ENCODE data around the gene LILRA6. TPM values are rescaled to one million over a fixed set of nuclear protein-coding genes. Genes with fewer than 3 reads are reported as not detected.

Gene LILRA6
- total RNA-seq, 1 experiment from 2014 or later, result not detected

GRCh38 chr19:54254195-54254906 lies 11.8 kb upstream of the LILRA6 start:
- no peak for ATAC-seq
- no peak overlapping the region for H3K4me3 ChIP-seq (replicated peaks in 1 of 2; ENCODE audit: low read depth in 1 of 2, low read length in 2 of 2)
- BruUV-seq (replicated peaks), result no TSS peak
- no peak overlapping the region for H3K4me2 ChIP-seq (ENCODE audit: low read length)
- H3K36me3 ChIP-seq (ENCODE audit: control insufficient read depth in 1 of 2, insufficient read depth in 2 of 2, low read length in 2 of 2), result no peaks in the 10 kb centered on the region
- peaks cover 14% of the 10 kb centered on the region for H3K27me3 ChIP-seq (ENCODE audit: insufficient read depth, low read length)
- H3K9me3 ChIP-seq (ENCODE audit: control insufficient read depth in 1 of 2, insufficient read depth in 1 of 2, low read depth in 1 of 2, low read length in 2 of 2), result no peaks in the 10 kb centered on the region
- POLR2A ChIA-PET, result no interaction called here
- CTCF ChIA-PET, result no interaction called here
- H4K20me1 ChIP-seq (ENCODE audit: insufficient read depth), result no peaks in the 10 kb centered on the region
- RAD21 ChIA-PET (ENCODE audit: low non-redundant PET in 1 of 2, low total read pairs in 2 of 2, uncharacterized antibody in 2 of 2, unreplicated experiment in 2 of 2), result no interaction called here
- no peak overlapping the region for H3K9ac ChIP-seq (ENCODE audit: low read length)
- H3K27ac ChIP-seq (ENCODE audit: low read depth, low read length), result no peak overlapping the region
- no peaks in the 10 kb centered on the region for H3K4me1 ChIP-seq (ENCODE audit: control insufficient read depth in 1 of 2, insufficient read depth in 2 of 2, low read length in 2 of 2)
- no peak for DNase-seq (ENCODE audit: low read depth, low spot score)
- no peaks in the 10 kb centered on the region for H3K79me2 ChIP-seq (ENCODE audit: insufficient read depth, low read length)
- TF ChIP-seq, protein P1, sequence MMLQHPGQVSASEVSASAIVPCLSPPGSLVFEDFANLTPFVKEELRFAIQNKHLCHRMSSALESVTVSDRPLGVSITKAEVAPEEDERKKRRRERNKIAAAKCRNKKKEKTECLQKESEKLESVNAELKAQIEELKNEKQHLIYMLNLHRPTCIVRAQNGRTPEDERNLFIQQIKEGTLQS (IDR thresholded peaks at IDR 0.05), result no peak
- no peak for TF ChIP-seq TCF7L2 (IDR thresholded peaks at IDR 0.05; ENCODE audit: borderline replicate concordance, extremely low read depth, insufficient read depth, insufficient read length)
- TF ChIP-seq RAD21 (IDR thresholded peaks at IDR 0.05; ENCODE audit: low read depth), result no peak
- TF ChIP-seq CBX3 (IDR thresholded peaks at IDR 0.05; ENCODE audit: low read depth), result no peak
- TF ChIP-seq EZH2 (IDR thresholded peaks at IDR 0.05), result no peak
- no peak for TF ChIP-seq ZNF274 (IDR thresholded peaks at IDR 0.05; ENCODE audit: low read depth, low read length)
- TF ChIP-seq, protein P2, sequence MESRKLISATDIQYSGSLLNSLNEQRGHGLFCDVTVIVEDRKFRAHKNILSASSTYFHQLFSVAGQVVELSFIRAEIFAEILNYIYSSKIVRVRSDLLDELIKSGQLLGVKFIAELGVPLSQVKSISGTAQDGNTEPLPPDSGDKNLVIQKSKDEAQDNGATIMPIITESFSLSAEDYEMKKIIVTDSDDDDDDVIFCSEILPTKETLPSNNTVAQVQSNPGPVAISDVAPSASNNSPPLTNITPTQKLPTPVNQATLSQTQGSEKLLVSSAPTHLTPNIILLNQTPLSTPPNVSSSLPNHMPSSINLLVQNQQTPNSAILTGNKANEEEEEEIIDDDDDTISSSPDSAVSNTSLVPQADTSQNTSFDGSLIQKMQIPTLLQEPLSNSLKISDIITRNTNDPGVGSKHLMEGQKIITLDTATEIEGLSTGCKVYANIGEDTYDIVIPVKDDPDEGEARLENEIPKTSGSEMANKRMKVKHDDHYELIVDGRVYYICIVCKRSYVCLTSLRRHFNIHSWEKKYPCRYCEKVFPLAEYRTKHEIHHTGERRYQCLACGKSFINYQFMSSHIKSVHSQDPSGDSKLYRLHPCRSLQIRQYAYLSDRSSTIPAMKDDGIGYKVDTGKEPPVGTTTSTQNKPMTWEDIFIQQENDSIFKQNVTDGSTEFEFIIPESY (IDR thresholded peaks at IDR 0.05; ENCODE audit: extremely low read depth, insufficient replicate concordance, low read length), result no peak
- TF ChIP-seq SRF (IDR thresholded peaks at IDR 0.05; ENCODE audit: low read depth), result no peak
- no peak for TF ChIP-seq JUND (IDR thresholded peaks at IDR 0.05)
- TF ChIP-seq POLR2AphosphoS5 (IDR thresholded peaks at IDR 0.05; ENCODE audit: low read depth, low read length), result no peak
- TF ChIP-seq SP1 (IDR thresholded peaks at IDR 0.05; ENCODE audit: low read depth), result no peak
- H3K9me2 ChIP-seq (ENCODE audit: insufficient read depth), result no peaks in the 10 kb centered on the region
- H2AFZ ChIP-seq (ENCODE audit: low read depth, low read length, poor library complexity, severe bottlenecking), result no peak overlapping the region
- intact Hi-C loops (cut with micrococcal nuclease), result no loop called here

Measured in HCT116 (cell line).